Neural progenitor cell (in vitro differentiated cells): ENCODE data around the gene PADI2. TPM values are rescaled to one million over a fixed set of nuclear protein-coding genes. Genes with fewer than 3 reads are reported as not detected.

Source experiments
- DNase-seq: peaks from one replicate; pipeline ENCODE4 v3.0.0-alpha.2; 2016; ENCODE audit warnings: low spot score
- H2AFZ ChIP-seq: fragments of 200-600 bp; sonication (generic); replicated peaks from 2 replicates; pipeline ENCODE4 v1.6.1; 2016; ENCODE audit warnings: antibody characterized with exemption
- H3F3A ChIP-seq: fragments of 200-600 bp; sonication (generic); 2 replicates; pipeline ENCODE4 v1.6.1; 2016; ENCODE audit warnings: antibody characterized with exemption, low read depth
- H3K27ac ChIP-seq: fragments of 200-600 bp; sonication (generic); 2 replicates; pipeline ENCODE4 v1.5.1; 2016; ENCODE audit warnings: mild to moderate bottlenecking
- H3K27me3 ChIP-seq: fragments of 200-600 bp; sonication (generic); 2 replicates; pipeline ENCODE4 v1.6.1; 2016; ENCODE audit warnings: mild to moderate bottlenecking, moderate library complexity
- H3K36me3 ChIP-seq: fragments of 200-600 bp; sonication (generic); 2 replicates; pipeline ENCODE4 v1.5.1; 2016
- H3K4me1 ChIP-seq: fragments of 200-600 bp; sonication (generic); 2 replicates; pipeline ENCODE4 v1.6.1; 2016; ENCODE audit warnings: mixed run types
- H3K4me2 ChIP-seq: fragments of 200-600 bp; sonication (generic); 2 replicates; pipeline ENCODE4 v1.6.1; 2016
- H3K4me3 ChIP-seq: fragments of 200-600 bp; sonication (generic); 2 replicates; pipeline ENCODE4 v1.5.1; 2016
- H3K79me2 ChIP-seq: fragments of 200-600 bp; sonication (generic); 2 replicates; pipeline ENCODE4 v1.6.1; 2016; ENCODE audit warnings: low read depth
- H3K9ac ChIP-seq: fragments of 200-600 bp; sonication (generic); 2 replicates; pipeline ENCODE4 v1.6.1; 2016
- H3K9me3 ChIP-seq: fragments of 200-600 bp; sonication (generic); 2 replicates; pipeline ENCODE4 v1.5.1; 2016; ENCODE audit warnings: low read depth
- H4K20me1 ChIP-seq: fragments of 200-600 bp; sonication (generic); 2 replicates; pipeline ENCODE4 v1.6.1; 2016; ENCODE audit warnings: low read depth
- H3K27ac Mint-ChIP-seq: 3 replicates; pipeline ENCODE4 v1.8.0; 2021; ENCODE audit warnings: mixed read lengths
- H3K27me3 Mint-ChIP-seq: 2 replicates; pipeline ENCODE4 v1.8.0; 2022; ENCODE audit warnings: low read depth, mild to moderate bottlenecking, inconsistent platforms, moderate library complexity, mixed read lengths; ENCODE audit not compliant: insufficient read depth
- H3K36me3 Mint-ChIP-seq: 3 replicates; pipeline ENCODE4 v1.8.0; 2021; ENCODE audit warnings: mixed read lengths
- H3K4me1 Mint-ChIP-seq: 3 replicates; pipeline ENCODE4 v1.8.0; 2021; ENCODE audit warnings: mixed read lengths
- H3K4me3 Mint-ChIP-seq: 3 replicates; pipeline ENCODE4 v1.8.0; 2021; ENCODE audit warnings: mild to moderate bottlenecking, moderate library complexity, mixed read lengths
- H3K9me3 Mint-ChIP-seq: 3 replicates; pipeline ENCODE4 v1.8.0; 2020; ENCODE audit warnings: mixed read lengths
- CTCF ChIP-seq: fragments of 200-600 bp; sonication (generic); IDR thresholded peaks from 2 replicates; pipeline ENCODE4 v1.5.1; 2017; ENCODE audit warnings: antibody characterized with exemption, mild to moderate bottlenecking
- EZH2 ChIP-seq: fragments of 200-600 bp; sonication (generic); IDR thresholded peaks from 2 replicates; pipeline ENCODE4 v1.6.1; 2017; ENCODE audit warnings: antibody characterized with exemption, mild to moderate bottlenecking, moderate library complexity
- EZH2phosphoT487 ChIP-seq: fragments of 200-600 bp; sonication (generic); IDR thresholded peaks from 2 replicates; pipeline ENCODE4 v1.6.1; 2017; ENCODE audit warnings: antibody characterized with exemption
- total RNA-seq: library from RNA; depleted of rRNA; stranded (reverse); fragments of >200 nt; gene quantifications from 2 replicates; pipeline ENCODE4 v1.2.3, GENCODE V29; 2015; ENCODE audit warnings: low replicate concordance

PADI2 gene
- total RNA-seq, 1 donor from 2014 or later: 0.77 TPM

GRCh38 chr1:17060306-17060749 lies 58.9 kb downstream of the PADI2 start:
- H3K27ac ChIP-seq: no peak overlapping the region
- H3K9me3 ChIP-seq: no peaks in the 10 kb centered on the region
- TF ChIP-seq CTCF: no peak
- peaks cover 20% of the 10 kb centered on the region for H3F3A ChIP-seq
- DNase-seq: no peak
- H3K4me3 ChIP-seq: no peak overlapping the region
- H4K20me1 ChIP-seq: no peaks in the 10 kb centered on the region
- no peaks in the 10 kb centered on the region for H3K79me2 ChIP-seq
- H3K4me1 ChIP-seq: peaks cover 7% of the 10 kb centered on the region
- Mint-ChIP-seq H3K36me3 (no peaks in the 10 kb centered on the region), H3K4me3 (no peak overlapping the region), H3K27me3 (peaks cover 10% of the 10 kb centered on the region), H3K27ac (peak overlapping the region; percentile 6), H3K9me3 (peaks cover 9% of the 10 kb centered on the region), H3K4me1 (peaks cover 31% of the 10 kb centered on the region)
- no peak overlapping the region for H3K4me2 ChIP-seq
- peak overlapping the region; percentile 63 for H2AFZ ChIP-seq
- H3K9ac ChIP-seq: no peak overlapping the region
- H3K27me3 ChIP-seq: no peaks in the 10 kb centered on the region
- no peaks in the 10 kb centered on the region for H3K36me3 ChIP-seq

GRCh38 chr1:17059391-17060305 lies 59.6 kb downstream of the PADI2 start:
- Histone ChIP-seq H3K27ac (no peak overlapping the region), H3K79me2 (no peaks in the 10 kb centered on the region), H2AFZ (peak overlapping the region; percentile 63), H3K4me3 (no peak overlapping the region), H3K27me3 (no peaks in the 10 kb centered on the region), H4K20me1 (no peaks in the 10 kb centered on the region), H3K4me1 (peaks cover 7% of the 10 kb centered on the region), H3F3A (peaks cover 27% of the 10 kb centered on the region), H3K9ac (no peak overlapping the region), H3K9me3 (no peaks in the 10 kb centered on the region), H3K4me2 (no peak overlapping the region), H3K36me3 (no peaks in the 10 kb centered on the region)
- TF ChIP-seq CTCF (peak; percentile 80), EZH2phosphoT487 (no peak)
- DNase-seq: peak; percentile 86
- Mint-ChIP-seq H3K27ac (peak overlapping the region; percentile 42), H3K4me1 (peaks cover 31% of the 10 kb centered on the region), H3K4me3 (peak overlapping the region; percentile 38), H3K9me3 (peaks cover 6% of the 10 kb centered on the region), H3K27me3 (peaks cover 10% of the 10 kb centered on the region), H3K36me3 (no peaks in the 10 kb centered on the region)

- Histone ChIP-seq H3K9ac (no peak overlapping the region), H3K4me3 (no peak overlapping the region), H3K27me3 (no peaks in the 10 kb centered on the region), H4K20me1 (no peaks in the 10 kb centered on the region), H3F3A (peaks cover 28% of the 10 kb centered on the region), H3K4me2 (no peak overlapping the region), H2AFZ (no peak overlapping the region), H3K27ac (no peak overlapping the region), H3K36me3 (no peaks in the 10 kb centered on the region), H3K79me2 (peaks cover 22% of the 10 kb centered on the region), H3K4me1 (peaks cover 15% of the 10 kb centered on the region), H3K9me3 (no peaks in the 10 kb centered on the region)
- no peak for DNase-seq
- Mint-ChIP-seq H3K4me1 (peaks cover 36% of the 10 kb centered on the region), H3K27ac (peak overlapping the region; percentile 27), H3K4me3 (peak overlapping the region; percentile 22), H3K36me3 (no peaks in the 10 kb centered on the region), H3K27me3 (peaks cover 15% of the 10 kb centered on the region), H3K9me3 (no peaks in the 10 kb centered on the region)
- TF ChIP-seq CTCF (no peak), EZH2 (no peak), EZH2phosphoT487 (no peak)
These were observed 62.7 kb downstream of the PADI2 start for GRCh38 chr1:17056551-17056950.
